ENCODE data around the gene GSTM4.

DNA sequence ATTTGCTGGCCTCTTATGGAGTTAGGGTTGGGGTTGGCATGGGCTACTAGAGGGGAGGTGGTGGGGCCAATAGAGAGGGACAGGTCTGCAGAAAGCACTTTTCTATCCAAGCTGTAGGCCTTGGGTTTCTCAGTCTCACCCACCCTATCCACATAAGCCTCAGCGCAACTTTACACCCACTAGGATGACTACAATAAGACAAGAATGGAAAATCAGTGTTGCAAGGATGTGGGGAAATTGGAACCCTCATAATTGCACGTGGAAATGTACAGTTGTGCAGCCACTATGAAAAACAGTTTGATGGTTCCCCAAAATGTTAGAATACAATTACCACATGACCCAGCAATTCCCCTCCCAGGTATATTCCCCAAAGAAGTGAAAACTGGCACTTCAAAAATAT is 14.0 kb upstream of the GSTM4 start:
- TF ChIP-seq, protein P1, sequence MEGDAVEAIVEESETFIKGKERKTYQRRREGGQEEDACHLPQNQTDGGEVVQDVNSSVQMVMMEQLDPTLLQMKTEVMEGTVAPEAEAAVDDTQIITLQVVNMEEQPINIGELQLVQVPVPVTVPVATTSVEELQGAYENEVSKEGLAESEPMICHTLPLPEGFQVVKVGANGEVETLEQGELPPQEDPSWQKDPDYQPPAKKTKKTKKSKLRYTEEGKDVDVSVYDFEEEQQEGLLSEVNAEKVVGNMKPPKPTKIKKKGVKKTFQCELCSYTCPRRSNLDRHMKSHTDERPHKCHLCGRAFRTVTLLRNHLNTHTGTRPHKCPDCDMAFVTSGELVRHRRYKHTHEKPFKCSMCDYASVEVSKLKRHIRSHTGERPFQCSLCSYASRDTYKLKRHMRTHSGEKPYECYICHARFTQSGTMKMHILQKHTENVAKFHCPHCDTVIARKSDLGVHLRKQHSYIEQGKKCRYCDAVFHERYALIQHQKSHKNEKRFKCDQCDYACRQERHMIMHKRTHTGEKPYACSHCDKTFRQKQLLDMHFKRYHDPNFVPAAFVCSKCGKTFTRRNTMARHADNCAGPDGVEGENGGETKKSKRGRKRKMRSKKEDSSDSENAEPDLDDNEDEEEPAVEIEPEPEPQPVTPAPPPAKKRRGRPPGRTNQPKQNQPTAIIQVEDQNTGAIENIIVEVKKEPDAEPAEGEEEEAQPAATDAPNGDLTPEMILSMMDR (IDR thresholded peaks at IDR 0.05), result no peak
- TF ChIP-seq POLR2A (IDR thresholded peaks at IDR 0.05), result no peak

Data from thyroid gland (tissue), 4 donors.